ENCODE data around the gene CACTIN.
"Not testable (repeated sequence)": the region's sequence is repeated elsewhere in the genome, so short reads cannot be mapped to it uniquely, and the experiment has no call there.

CACTIN gene

DNA sequence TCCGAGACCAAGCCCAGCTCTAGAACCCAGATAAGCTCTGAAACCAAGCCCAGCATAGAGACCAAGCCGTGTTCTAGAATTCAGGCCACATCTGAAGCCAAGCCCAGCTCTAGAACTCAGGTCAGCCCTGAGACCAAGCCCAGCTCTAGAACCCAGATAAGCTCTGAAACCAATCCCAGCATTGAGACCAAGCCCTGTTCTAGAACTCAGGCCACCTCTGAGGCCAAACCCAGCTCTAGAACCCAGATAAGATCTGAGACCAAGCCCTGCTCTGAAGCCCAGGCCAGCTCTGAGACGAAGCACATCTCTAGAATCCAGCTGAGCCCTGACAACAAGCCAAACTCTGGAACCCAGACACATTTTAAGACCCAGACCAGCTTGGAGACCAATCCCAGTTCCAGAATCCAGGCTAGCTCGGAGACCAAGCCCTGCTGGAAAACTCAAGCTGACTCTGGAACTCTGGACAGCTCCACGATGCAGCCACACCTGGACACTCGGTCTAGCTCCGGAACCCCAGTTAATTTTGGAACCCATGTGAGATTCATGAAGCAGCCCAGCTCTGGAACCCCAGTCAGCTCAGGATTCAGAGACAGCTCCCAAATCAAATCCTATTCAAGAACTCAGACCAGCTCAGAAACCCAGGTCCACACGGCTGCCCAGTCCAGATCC lies 35.5 kb downstream of the CACTIN start:
- DNase-seq (ENCODE audit: low read depth in 2 of 3, low spot score in 2 of 3) = no peak

DNA sequence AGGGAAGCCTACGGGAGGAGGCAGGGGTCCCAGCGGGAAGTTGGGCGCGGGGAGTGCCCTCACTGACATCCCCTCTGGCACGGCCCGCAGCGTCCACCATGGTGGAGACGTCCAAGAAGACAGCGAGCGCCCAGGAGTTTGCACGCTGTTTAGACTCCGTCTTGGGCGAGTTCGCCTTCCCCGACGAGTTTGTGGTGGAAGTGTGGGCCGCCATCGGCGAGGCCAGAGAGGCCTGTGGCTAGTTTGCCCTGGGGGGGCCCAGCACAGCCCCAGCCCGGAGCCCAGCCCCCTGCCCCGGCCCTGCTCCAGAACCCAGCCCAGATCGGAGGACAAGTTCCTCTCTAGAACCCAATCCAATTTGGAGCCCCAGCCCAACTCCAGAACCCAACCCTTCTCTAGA lies 36.6 kb downstream of the CACTIN start:
- DNase-seq (ENCODE audit: low read depth in 2 of 3, low spot score in 2 of 3) = no peak

DNA sequence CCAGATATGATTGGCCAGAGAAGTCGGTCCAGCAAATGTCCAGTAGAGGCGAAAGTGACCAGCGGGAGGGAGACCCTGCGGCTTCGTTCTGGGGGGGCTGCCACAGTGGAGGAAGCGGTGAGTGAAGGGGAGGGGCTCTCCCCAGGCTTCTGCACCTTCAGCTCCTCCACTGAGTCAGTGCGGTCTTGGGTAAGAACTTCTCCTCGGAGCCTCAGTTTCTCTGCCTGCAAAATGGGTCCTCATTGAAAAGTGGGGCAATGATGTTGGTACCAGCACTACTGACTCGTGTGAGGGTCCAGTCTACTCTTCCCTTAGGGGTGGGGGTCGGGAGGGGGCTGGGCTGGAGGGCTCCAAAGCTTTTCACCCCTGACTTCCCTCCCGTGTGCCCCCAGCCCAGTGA lies 37.2 kb downstream of the CACTIN start:
- DNase-seq (ENCODE audit: low read depth in 2 of 3, low spot score in 2 of 3) = no peak

DNA sequence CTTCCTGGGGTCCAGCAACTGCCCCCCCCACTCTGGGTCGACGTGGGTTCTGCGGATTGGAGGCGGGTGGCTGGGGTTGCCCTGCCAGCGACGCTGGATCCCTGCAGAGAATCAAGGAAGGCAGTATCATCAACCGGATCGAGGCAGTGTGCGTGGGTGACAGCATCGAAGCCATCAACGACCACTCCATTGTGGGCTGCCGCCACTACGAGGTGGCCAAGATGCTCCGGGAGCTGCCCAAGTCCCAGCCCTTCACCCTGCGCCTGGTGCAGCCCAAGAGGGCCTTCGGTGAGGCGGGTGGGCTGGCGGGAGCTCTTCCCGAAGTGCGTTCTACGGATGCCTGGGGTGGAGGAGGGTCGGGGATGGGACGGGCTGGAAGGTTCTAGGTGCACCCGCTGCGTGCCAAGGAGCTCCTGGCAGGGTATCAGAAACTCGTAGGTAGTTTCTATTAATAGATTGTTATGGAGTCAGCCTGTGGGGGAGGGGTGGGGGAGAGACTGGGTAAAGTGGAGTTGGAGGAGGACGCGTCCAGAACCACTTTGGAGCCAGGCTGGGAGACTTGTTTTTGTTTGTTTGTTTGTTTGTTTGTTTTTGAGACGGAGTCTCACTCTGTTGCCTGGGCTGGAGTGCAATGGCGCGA lies 39.8 kb downstream of the CACTIN start:
- no peak for DNase-seq (ENCODE audit: low read depth in 2 of 3, low spot score in 2 of 3)

DNA sequence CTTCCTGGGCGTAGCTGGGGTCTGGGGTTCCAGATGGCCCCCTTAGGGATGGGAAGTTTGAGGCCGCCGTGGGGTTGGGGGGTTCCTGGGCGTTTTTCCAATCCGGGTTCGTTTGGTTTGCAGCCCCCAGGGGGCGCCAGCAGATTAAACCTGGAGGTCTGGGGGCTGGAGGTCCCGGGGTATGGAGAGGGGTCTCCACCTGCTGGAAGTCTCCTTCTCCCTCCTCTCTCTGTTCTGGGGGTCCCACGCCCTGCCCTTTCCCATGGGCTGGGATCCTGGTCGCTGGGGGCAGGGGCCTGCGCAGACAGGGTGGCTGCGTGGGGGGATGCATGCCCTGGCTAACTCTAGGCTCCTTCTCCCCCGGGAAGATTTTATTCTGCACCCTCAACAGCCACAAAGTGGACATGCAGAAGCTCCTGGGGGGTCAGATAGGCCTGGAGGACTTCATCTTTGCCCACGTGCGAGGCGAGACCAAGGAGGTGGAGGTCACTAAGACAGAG lies 40.4 kb downstream of the CACTIN start:
- DNase-seq (ENCODE audit: low read depth in 2 of 3, low spot score in 2 of 3) = no peak

DNA sequence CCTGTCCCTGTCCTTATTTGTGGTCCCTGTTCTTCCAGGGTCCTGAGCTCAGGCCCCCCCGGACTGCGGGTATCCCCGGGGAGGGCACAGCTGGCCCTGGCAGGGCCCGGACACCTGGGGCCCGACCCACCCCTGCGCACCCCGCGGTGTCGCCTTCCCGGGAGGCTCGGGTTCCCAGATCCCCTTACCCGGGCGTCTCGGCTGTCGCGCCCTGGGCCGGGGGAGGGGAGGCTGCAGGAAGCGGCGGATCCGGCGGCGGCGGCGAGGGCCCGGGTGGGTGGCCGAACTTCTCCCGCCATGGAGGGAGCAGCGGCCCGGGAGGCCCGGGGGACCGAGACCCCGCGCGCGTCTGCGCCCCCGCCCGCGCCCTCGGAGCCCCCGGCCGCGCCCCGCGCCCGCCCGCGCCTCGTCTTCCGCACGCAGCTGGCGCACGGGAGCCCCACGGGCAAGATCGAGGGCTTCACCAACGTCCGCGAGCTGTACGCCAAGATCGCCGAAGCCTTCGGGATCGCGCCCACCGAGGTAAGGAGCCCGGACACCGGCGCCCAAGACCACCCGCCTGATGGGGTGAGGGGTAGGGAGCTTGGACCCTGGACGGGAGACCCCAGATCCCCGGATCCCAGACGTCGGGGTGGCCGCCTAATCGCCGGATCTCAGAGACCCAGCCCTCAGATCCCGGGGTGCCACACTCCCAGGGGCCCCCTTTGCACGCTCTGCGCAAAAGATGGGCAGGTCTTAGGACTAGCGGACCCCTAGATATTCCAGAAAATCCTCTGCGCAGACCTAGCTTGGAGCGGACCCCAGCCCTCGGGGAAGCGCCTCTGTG lies 41.1 kb downstream of the CACTIN start, which contains the start of gene GIPC3:
Gene GIPC3 (plus strand): TSS at position 178 of the 826 bp plus-strand sequence. CDS start 120 bp downstream, at position 298.
- DNase-seq (ENCODE audit: low read depth in 2 of 3, low spot score in 2 of 3) = no peak

DNA sequence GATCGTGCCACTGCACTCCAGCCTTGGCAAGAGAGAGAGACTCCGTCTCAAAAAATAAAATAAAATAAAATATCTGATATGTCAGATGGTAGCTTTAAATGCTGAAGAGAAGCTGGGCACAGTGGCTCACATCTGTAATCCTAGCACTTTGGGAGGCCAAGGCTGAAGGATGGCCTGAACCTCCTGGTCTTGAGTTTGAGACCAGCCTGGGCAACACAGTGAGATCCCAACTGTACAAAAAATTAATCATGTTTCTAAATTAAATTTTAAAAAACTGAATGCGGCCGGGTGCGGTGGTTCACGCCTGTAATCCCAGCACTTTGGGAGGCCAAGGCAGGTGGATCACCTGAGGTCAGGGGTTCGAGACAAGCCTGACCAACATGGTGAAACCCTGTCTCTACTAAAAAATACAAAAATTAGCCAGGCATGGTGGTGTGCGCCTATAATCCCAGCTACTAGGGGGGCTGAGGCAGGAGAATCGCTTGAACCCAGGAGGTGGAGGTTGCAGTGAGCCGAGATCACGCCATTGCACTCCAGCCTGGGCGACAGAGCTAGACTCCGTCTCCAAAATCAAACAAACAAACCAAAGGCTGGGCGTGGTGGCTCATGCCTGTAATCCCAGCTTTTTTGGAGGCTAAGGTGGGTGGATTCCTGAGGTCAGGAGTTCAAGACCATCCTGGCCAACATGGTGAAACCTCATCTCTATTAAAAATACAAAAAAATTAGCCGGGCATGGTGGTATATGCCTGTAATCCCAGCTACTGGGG lies 42.4 kb downstream of the CACTIN start:
- DNase-seq (ENCODE audit: low read depth in 2 of 3, low spot score in 2 of 3) = not testable (repeated sequence)

DNA sequence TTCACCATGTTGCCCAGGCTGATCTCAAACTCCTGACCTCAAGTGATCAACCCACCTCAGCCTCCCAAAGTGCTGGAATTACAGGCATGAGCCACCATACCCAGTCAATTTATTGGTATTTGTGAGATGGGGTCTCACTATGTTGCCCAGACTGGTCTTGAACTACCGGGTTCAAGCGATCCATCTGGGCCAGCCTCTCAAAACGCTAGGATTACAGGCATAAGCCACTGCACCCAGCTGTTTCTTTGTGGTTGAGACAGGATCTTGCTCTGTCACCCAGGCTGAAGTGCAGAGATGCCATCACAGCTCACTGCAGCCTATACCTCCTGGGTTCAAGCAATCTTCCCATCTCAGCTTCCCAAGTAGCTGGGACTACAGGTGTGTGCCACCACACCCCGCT lies 44.8 kb downstream of the CACTIN start:
- DNase-seq (ENCODE audit: low read depth in 2 of 3, low spot score in 2 of 3) = not testable (repeated sequence)

DNA sequence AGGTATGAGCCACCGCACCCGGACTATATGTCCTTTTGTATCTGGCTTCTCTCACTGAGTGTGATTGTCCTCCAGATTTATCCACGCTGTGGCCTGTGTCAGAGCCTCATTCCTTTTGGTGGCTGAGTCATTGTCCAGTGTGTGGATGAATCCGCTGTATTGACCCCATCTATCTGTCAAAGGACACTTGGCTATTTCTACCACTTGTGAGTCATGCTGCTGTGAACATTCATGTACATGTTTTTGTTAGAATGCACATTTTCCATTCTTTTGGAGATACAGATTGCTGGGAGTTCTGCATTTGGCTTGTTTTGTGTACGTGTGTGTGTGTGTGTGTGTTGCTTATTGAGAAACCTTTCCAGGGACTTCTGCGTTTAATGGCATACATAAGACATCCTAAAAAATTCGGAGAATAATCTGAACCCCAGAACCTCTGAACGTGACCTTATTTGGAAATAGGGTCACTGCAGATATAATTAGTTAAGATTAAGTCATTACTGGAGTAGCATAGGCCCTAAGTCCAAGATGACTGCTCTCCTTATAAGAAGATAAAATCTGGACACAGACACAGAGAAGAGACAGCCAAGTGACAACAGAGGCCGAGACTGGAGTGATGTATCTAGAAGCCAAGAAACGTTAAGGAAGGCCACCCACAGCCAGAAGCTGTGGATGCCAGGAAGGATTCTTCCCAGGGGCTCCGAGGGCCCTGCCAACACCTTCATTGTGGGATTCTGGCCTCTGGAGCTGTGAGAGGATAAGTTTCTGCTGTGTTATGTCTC lies 46.2 kb downstream of the CACTIN start:
- no peak for DNase-seq (ENCODE audit: low read depth in 2 of 3, low spot score in 2 of 3)

DNA sequence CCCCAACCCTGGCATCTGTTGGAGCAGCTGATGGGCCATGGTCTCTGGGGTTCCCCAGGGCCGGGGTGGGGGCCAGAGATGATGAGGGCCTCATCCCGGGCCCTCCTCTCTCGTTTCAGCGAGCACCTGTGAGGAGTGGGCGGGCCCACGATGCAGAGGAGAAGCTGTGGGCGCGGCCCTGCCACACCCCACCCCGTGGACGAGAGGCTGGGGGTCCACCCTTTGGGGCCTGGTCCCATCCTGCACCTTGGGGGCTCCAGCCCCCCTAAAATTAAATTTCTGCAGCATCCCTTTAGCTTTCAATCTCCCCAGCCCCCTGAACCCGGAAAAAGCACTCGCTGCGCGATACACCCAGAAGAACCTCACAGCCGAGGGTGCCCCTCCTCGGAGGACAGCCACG lies 48.2 kb downstream of the CACTIN start:
- no peak for DNase-seq (ENCODE audit: low read depth in 2 of 3, low spot score in 2 of 3)

DNA sequence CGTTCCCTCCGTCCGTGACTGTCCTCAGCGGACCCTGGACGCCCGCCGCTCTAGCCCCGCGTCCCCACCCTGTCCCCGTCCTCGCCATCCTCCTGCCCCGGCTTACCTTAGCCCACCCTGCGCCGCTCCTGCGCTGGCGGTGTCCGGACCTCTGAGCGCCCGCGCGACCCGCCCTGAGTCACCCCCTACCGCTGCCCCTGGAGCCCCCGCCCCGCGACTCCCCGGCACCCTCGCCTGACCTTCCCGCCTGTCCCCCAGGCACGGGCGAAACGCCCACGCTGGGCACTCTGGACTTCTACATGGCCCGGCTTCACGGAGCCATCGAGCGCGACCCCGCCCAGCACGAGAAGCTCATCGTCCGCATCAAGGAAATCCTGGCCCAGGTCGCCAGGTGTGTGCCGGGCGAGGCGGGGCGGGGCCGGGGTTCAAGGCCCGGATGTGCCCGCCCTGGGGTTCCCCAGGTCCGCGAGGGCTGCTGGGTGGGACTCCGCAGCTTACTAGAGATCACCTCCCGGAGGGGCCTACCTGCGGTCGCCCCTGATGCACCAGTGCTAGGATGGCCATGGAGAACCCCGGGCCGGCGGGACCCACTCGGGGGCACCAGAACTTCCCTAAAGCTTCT lies 48.8 kb downstream of the CACTIN start:
- DNase-seq (ENCODE audit: low read depth in 2 of 3, low spot score in 2 of 3) = no peak

DNA sequence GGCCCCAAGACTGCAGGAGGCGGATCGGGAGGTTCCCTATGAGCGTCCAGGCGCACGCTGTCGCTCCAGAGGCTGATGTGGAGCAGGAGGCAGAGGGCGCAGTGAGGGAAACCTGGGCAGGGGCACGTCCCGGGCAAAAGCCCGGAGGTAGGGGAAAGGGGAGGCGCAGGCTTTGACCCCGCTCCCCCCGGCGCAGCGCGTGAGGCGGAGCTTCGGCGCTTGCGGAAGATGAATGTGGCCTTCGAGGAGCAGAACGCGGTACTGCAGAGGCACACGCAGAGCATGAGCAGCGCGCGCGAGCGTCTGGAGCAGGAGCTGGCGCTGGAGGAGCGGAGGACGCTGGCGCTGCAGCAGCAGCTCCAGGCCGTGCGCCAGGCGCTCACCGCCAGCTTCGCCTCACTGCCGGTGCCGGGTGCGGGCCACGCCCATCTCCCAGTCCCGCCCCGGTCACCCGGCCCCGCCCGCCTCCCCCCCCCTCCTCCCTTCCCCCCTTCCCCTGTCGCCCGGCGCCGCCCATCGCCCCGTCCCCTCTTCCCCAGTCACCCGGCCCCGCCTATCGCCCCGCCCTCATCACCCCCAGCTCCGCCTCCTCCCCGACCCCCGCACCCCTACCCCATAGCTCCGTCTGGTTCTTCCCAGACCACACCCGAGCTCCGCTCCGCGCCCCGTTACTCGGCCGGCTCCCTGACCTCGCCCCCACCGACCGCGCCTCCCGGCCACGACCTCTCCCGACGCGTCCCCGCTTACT lies 49.7 kb downstream of the CACTIN start:
- no peak for DNase-seq (ENCODE audit: low read depth in 2 of 3, low spot score in 2 of 3)

DNA sequence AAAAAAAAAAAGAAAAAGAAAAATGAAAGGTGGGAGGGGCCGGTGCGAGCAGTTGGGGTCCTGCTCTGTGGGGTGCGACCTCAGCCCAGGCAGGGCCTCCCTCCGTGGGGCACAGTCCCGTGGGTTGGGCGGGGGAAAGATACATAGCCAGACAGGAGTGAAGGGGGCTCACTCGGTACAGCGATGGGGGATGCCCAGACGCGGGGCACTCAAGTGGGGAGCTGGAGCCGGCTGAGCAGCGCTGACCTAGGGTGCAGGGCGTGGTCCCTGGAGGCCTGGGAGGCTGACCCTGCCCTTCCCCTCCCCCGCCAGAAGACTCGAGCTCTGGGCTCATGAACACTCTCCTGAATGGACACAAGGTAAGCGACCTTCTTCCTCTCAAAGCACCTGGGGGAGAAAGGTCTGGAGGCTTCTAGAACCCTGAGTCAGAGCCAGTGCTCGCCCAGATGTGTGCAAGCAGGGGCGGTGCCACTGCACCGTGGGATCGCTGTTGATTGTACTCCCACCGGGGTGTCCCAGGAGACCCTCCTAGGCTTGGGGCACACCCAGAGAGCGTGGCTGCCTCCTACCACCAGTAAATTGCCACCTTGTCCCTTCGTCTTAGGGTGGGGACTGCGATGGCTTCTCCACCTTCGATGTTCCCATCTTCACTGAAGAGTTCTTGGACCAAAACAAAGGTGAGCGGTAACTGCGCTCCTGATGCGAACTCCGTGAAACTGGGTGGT lies 50.5 kb downstream of the CACTIN start:
- no peak for DNase-seq (ENCODE audit: low read depth in 2 of 3, low spot score in 2 of 3)

DNA sequence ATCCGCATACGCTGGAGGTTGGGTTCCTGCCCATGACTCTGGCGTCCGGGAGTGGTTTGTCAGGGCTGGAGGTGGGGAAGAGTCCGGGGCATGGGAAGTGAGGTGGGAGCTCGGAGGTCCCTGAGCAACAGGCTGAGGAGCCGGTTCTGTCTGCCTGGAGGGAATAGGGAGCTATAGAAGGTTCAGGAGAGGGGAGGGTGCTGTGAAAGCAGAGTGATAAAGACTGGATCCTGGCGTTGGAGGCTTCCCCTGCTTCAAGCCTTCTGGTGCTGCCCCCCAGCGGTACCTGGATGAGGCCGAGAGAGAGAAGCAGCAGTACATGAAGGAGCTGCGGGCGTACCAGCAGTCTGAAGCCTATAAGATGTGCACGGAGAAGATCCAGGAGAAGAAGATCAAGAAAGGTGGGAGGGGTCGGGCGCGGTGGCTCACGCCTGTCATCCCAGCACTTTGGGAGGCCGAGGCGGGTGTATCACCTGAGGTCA lies 51.3 kb downstream of the CACTIN start:
- no peak for DNase-seq (ENCODE audit: low read depth in 2 of 3, low spot score in 2 of 3)

DNA sequence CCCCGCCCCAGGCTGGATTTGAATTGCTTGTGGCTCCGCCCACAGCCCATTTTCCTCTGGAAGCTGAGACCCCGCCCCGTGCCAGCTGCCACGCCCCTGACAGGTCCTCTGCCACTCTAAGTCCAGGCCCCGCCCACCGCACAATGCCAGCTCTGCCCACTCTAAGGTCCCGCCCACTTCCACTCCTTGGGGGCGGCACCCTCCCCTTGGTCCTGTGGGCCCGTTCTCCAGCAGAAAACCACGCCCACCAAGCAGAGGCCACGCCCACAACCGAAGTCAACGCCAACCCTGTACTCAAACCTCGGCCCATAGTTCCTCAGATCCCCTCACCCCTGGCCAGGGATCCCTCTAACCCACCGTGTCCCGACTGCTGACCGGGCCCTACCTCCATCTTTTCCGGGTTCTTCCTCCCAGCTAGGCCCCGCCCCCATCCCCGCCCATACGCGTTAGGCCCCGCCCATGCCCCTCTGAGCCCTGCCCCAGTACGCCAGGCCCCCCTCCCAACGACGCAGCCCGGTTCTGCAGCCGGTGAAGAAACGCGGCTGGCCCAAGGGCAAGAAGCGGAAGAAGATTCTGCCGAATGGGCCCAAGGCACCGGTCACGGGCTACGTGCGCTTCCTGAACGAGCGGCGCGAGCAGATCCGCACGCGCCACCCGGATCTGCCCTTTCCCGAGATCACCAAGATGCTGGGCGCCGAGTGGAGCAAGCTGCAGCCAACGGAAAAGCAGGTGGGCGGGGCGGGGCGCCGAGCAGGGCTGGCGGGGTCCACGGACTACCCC lies 52.5 kb downstream of the CACTIN start:
- DNase-seq (ENCODE audit: low read depth in 2 of 3, low spot score in 2 of 3) = peak; percentile 74 to 91 (median 80)

DNA sequence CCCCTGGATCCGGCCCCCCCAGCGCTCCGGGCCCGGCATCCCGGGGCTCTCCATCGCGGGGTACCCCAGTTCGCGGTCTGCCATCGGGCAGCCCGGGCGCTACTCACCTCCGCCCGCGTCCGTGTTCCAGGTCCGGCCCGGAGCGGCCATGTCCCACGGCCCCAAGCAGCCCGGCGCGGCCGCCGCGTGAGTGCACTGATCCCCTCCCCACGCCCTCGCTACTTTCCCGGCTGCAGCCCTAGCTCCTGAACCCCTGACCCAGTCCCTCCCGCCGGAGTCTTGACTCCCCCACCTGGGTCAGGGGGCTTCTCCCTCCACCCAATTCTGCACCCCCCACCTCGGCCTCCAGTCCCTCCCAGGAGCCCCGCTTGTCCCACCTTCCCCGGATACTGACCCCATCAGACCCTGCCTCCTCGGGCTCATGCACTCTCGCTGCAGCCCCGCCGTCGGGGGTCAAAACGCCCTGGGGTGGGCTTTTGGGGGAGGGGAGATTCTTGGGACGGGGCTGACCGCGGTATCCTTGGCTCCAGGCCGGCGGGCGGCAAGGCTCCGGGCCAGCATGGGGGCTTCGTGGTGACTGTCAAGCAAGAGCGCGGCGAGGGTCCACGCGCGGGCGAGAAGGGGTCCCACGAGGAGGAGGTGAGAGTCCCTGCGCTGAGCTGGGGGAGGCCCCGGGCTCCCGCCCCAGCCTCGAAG lies 53.3 kb downstream of the CACTIN start:
- DNase-seq (ENCODE audit: low read depth in 2 of 3, low spot score in 2 of 3) = no peak

DNA sequence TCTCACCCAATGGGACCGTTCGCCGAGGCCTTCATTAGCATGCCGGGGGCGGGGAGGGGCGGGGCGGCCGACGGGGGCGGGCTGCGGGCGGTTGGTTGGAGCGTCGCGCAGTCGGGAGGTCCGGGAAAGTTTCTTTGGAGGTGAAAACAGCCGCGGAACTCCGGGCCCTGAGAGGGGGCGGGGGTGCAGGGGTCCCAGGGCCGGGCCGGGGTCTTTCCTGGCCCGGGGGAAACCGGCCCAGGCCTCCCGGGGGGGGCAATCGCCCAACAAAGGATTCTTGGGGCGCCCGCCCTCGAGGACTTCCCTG lies 53.8 kb downstream of the CACTIN start, which contains the start of gene HMG20B:
Gene HMG20B (plus strand): TSS at position 90 of the 307 bp plus-strand sequence. CDS start 366 bp downstream, outside the sequence.
- DNase-seq (ENCODE audit: low read depth in 2 of 3, low spot score in 2 of 3) = no peak
